Hindlimb muscle (tissue), 1 donor: ENCODE measurements around the gene AMOT. TPM values are rescaled to one million over a fixed set of nuclear protein-coding genes. Genes with fewer than 3 reads are reported as not detected.
A peak's percentile ranks its signal among the peaks of the same experiment; 100 is the strongest.

ENCODE experiments used
- DNase-seq: peaks from one replicate; pipeline ENCODE4 v3.0.0-alpha.2; 2013
- polyA plus RNA-seq: library from polyadenylated mRNA; unstranded; fragments of 120-200 nt; gene quantifications from one replicate; pipeline ENCODE4 v1.2.1, GENCODE V29; 2013; ENCODE audit not compliant: insufficient read length

Gene AMOT
- polyA plus RNA-seq, 1 donor: 39.0 TPM

DNA sequence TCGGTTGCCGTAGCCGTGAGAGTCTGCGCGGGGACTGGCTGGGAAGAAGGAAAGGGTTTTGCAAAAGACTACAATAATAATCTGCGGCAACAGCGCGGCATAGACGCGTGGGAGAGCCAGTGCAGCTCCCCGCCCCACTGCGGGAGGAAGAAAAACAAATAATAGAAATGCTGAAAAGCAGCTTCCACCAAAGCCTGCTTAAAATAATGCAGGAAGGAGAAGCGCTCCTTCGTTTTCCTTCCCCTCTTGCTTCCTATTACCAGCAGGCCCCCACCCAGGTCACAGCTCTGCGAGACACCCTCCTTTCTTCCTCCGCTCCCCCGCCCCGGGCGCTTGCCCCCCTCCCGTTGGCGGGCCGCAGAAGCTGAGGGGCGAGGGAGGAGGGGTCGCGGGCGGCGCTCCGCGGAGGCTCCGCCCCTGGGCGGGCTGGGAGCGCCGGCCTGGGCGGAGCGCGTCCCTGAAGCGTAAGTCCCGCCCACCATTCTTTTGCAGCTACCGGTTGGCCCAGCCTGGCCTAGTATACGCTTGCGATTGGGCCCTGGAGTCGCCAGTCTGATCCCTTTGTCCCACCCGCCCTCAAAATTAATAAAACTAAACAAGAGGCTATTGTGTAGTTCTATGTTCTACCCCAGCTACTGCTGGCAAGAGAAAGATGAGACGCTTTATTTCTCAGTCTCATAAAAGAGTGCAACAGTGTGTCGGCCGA, 636 bp upstream of the AMOT start:
- peak; percentile 90 for DNase-seq

DNA sequence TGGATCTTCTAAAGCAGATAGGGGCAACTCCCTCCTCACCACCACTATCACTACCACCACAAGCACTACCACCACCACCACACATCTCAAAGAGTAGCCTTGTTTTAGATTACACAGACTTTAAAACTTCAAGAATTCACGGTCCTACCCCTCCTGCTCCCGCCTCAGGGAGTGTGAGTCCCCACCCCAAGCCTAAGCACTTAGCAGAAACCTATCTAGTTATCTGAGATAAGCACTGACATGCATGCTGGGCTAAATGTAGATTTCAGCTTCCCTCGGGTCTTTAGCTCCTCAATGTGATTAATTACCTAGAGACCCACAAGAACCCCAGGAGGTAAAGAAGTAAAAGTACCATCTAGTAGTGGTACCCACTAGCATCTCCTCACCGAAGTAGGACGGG, 775 bp downstream of the AMOT start:
- no peak for DNase-seq

DNA sequence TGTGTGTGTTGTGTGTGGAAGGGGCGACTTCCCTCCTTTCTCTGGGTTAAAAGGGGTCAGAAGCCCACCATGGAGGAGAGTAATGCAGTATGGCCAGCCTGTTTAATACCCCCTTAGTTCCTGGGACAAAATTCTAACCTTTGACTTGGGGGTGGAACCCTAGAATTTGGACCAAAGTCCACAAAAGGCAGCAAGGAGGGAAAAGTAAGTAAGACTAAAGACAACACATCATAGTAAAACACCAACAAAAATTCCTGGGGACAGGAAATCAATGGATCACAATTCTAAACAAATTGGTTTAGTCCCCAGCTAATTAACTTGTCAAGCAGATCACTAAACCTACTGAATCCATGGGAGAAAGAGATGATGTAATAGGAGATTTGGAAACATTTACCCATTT, 3.1 kb downstream of the AMOT start:
- DNase-seq: no peak

DNA sequence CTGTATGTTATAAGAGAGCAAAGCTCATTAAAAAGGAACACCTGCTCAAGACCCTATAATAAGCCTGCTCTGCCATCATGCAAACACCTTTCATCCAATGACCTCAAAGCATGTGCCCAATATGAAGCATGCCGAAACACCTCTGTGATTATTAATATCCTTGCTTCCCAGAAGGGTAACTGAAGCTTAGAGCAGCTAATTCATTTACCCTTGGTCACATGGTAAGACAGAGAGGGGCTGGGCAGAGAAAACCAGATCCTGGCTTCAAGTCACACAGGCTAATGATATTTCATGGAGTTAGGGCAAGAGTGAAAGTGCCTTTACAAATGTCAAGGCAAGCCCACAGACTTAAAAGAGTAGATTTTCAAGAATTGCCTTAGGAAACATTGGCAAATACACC, 5.6 kb downstream of the AMOT start:
- no peak for DNase-seq

DNA sequence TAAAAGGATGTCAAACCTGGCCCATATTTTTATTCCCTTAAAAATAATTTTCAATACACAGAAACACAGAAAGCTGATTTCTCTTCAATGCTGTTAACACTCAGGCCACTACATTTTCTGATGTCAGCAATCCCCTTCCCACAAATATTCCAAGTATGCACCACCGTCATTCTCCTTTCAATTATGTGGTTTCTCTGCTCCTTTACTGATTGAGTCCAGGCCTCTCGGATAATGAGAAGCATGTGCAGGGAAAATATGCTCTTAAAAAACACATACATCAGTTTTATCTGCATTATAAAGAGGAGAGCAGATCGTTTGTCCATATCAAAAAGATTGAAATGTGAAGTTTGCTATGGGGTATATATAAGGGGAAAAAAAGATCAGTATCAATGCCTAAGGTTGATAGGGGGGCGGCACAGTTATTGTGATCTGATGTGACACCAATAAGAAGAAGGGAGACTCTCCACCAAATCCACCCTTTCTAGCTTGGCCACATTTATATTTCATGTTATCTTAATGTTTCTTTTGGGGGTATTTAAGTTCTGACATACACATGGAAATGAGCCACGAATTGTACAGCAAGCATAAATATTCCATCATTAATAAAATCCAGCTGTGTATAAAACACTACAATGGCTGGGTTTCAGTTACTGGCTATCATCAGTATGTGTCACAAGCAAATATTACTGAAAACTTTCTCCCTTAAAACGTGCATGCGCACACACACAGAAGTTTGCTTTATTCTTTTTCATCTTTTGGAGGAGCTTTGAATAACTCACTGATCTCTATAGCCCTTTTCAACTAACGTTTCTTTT, 6.4 kb downstream of the AMOT start:
- no peak for DNase-seq

DNA sequence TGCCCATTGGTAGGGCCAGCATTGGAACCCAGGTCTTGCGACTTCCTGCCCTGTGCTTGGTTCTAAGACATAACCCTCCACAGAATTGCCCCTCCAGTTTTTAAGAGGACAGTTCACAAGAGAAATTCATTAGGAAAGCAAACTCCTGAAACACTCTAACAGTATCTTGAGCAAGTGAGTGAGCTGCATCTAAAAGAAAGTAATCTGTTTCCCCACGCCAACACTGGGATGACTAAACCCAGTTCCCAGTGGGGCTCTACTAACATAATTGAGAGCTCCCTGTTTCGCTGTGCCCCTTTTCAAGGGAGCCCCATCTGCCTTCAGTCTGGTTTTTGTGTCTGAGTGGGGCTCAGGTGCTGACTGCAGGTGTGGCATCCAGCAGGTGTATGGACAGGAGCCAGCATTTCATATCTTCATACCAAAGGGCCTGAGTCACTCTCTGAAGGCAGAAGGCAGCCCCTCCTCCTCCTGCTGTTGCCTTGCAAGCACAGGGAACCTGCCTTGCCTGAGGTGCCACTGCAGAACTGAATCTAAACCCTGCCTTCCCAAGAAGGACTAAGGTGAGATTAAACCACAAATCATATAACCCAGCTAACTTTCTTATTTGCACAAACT, 8.0 kb downstream of the AMOT start:
- DNase-seq: no peak

DNA sequence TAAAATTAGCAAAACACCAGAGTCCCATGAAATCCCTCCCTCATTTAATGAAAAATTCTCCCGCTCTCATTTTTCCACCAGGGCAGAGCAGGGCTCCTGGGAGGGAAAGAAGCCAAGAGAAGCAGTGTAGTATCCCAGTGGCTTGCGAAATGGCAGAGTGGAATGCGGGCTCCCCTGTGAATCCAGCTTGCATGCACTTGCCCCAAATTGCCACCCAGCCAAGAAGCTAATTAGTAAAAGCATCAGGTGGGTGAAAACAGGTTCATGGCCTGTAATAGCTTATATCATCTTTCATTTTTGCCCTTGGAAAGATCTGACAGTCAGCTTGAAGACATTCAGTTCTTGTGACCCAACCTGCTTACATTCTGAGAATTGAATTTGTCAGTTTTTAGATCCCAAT, 10.1 kb downstream of the AMOT start:
- no peak for DNase-seq

DNA sequence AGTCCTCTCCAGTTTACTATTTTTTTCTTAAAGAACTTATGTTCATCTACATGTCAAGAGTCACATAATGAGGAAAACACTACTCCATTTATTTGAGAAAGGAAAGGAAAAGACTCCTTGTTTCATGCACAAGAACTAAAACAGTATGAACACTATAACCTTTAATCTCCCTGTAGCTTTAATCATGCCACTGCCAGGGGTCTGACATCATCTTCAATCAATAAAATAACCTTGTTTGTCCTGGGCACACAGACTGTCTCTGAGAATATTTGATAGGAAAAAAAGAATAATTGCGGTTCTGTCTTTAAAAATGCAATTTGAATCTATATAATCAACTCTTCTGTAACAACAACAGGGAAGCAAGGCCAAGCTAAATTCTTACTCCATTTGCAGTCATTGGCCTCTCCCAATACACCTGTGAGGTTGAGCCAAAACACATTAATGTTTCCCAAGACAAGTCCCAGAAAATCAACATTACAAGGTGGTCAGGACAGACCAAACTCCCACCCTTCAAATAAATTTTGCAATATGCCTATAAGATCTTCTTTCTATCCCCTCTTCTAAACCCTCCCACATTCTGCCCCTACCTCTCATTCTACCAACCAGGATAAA, 13.2 kb downstream of the AMOT start:
- no peak for DNase-seq

DNA sequence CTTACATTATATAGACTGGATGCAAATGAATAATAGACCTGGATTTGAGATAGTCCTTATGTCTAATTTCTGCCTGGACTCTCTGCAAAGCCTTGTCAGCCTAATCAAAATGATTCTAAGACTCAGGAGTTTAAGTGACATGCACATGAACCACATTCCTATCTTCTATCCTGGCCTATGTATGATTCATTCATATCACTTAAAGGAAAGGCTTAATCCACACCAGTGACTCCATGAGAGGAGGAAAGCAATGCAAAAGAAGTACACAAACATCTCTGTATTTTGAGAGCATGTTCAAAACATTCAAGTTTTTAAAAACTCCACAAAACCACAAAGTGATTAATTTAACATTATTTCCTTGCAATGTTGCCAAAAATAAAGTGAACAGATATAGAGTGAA, 14.6 kb downstream of the AMOT start:
- no peak for DNase-seq

DNA sequence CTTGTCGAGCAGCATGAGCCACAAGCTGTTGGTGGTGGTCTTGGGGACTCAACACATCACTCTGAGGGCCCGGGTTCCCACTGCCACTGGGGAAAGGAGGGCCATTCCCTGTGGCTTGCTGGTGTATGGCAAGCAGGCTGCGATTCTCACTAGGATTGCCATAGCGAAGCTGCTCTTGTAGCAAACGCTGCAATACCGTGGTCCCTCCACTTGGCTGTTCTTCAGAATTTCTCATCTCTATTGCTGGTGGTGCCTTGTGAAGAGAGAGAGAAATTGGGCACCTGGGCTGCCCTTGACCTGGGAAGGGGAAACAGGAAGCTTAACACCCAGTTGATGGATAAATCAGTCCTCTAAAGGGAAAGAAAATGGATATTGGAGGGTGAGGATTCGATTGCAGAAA, 17.7 kb downstream of the AMOT start:
- no peak for DNase-seq

DNA sequence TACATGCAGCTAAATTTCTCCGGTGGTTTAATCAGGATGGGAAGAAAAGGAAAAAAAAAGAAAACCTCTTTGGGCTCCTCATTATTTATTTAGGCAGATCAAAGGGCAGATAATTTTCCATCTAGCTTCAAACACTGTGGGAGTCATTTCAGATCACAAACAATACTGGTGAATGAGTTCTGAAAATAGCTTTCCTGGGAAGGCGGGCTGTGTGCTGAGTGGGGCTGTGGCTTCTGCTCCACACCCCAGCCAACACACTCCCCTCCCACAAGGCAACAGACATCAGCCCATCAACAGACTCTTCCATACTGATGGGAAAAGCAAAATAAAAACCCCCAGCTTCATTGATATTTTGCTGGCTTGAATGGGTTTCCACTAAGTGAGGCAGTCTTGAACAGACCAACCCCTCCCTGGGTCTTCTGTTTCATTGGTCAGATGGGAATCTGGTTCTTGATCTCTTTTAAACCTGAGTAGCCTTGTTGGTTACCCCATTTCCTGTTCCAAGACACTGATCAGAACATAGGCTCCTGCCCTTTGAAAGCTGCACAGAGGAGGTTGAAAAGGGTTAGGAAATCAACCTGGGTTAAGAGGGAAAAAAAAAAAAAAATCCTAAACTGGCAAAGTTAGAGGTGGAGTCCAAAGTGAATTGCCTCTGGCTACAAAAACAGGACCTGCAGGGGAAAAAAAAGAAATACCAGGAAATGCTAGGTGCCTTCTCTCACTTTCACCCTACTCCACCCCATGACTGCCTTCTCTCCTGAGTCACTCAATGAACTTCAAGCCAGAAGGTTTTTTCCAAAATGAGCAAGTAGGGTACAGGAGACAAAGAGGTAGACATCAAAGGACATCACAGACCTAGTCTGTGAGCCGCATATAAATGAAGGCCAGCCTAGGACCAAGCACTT, 20.0 kb downstream of the AMOT start:
- no peak for DNase-seq

DNA sequence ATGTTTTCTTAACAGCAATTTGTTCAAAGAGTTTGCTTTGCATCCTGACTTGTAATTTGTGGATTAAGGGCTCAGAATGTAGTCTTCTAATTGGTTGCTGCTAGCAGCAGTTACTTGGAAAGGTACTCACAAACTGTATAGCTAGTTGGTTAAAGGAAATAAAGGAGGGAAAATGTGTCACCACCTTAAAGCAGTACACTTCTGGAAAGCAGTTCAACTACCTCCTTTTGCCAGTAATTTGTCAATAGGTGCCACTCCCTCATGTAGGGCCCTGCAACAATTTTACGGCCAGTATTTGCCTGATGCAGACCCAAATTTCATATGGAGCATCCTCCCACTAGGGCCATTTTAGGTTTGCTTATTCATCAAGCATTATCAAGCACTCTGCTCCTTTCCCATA, 20.8 kb downstream of the AMOT start:
- no peak for DNase-seq

DNA sequence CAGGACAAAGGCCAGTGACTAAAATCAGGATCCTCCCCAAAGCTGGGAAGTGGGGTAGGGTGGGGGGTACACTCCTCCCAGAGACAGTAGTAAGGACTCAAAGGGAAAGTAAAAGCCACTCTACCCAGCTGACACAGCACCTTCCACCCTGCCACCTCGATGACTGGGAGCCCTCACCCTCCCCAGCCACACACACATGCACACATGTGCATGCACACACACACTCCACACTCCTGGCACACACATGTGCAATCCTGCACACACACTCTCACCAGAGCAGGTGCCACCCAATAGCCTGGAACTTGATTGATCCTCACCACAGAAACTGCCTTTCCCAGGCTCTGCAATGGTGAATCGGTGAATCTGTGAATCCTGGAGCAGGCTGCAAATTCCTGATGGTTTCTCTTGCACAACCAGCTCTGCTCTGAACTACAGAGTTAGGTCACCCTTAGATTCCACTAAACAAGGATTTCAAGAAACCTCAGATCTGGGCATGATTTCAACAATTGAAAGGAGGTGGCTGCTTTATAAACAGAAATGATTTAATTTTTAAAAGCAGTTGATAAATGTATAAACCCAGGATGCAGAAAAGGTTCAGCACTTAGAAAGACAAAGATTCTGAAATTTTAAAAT, 21.5 kb downstream of the AMOT start:
- DNase-seq: no peak

DNA sequence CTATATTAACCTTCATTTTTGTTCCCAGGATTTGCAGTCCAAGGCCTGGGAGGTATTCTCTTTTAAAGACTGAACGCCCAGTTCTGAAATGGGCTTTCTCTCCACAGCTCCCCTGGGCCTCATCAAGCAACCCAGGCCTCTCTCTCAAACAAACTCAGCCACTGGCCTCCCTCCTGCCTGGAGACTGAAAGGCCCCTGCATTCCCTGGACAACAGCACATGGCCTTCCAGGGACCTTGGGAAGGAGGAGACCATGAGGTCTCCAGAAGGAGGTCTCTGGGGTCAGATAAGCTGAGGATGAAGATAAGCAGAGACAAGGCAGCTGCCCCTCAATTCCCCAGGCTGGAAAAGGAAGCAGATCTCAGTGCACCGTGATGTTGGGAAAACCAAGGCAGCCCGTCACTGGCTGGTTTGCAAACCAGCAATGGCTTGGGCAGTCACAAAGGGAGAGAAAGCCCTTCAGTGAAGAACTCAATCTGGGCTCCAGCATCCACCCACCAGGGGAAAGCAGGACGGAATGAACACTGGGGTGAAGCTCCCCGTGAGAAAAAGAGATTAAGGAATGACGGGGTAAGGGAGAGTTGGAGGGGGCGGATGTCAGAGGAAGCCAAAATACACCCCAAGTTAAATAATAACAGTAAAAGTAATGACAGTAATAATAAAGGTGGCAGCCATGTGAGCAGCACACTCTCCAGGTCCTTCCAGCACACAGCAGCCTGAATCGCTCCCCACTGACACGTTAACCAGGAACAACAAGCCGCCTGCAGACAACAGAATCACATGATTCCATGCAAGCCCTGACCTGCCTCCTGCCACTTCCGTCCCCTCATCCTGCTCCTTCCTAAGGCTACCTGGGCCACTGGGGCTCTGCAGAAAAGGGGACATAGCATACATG, 22.3 kb downstream of the AMOT start:
- no peak for DNase-seq

DNA sequence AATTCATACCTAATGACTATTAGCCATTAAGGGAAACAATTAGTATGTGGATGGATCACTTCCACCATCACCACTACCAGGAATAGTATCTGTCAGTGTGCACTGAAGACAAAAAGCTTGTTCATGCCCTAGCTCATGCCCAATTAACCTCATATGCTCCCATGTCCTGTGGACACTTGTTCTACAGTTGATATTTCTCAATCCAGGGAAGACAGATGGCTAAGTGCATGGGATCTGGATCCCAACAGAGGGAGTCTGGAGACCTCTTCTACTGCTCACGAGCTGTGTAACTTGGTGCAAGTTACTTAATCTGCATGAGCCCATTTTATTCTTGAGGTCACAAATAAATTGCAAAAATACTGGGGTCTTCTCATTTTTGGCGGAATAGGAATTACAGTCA, 23.7 kb downstream of the AMOT start:
- no peak for DNase-seq

DNA sequence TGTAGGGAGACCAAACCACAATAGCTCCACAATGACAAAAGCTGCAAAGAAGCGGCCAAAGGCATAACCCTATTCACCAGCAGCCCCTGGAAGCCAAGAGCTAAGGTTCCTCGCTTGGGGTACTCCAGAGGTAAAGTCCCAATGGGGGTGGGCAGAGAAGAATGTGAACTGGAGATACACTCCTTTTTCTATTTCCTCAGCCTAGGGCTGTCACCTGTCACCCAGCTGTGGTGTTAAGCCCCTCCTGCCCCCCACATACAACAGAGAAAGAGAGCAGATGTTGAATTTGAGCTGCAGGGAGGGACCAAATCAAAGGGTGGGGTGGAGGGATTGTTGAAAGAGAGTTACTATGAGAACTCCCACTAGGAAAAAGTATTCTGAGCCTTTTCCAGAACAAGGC, 26.1 kb downstream of the AMOT start:
- no peak for DNase-seq

DNA sequence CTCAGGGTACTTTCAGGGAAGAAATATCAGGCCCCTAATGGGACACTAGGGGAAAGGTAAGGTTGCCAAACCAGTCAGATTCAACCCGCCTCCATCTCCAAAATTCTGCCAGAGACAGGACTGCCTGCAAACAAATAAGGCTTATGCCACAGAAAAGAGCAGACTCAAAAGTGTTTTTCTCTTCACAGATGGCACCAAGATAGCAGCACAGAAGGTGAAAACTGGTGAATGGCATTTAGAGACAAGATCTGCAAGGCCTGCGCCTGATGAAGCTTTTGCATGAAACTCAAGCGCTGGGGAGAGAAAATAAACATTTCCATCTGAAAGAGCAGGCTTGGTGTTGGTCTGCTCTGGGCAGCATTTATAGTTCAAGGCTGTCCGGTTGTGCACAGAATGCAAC, 27.9 kb downstream of the AMOT start:
- no peak for DNase-seq

DNA sequence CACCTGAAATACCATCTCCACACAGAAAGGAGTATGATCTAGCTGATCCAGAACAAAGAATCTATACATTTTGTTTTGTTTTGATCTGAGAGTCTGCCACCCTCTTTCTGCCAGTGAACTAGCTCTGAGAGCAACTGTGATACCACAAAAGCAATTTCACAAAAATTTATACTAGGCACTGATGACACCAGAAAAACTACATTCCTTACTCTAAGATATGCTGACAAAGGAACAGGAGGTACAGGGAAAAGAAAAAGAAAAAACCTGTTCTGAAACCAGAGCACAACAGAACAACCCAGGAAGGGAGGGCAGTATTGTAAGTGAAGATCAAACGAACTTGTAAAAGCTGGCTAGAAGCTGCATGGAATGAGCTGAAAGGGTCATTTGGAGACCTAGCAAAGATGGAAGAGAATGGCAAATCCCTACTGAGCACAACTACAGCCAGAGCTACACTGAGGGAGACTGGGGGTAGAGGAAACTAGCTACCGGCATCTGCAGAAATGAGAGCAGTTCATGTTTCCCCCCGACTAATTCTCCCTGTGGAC, 31.9 kb downstream of the AMOT start:
- no peak for DNase-seq

DNA sequence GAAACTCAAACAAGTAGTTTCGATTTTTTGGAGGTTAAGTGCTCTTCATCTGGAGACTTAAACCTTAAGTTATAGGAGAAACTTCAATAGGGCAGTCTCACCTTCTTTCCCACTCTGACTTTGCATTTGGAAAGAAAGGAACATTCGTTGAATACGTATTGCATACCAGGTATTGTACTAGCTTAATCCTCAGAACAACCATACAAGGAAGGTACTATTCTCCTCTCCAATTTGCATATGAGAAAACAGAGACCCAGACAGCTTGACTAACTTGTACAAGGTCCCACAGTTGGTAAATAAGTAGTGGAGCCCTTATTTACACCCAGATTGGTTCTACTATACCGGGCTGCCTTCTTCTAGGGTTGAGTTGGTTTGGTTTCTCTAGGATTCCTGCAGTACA, 32.6 kb downstream of the AMOT start:
- DNase-seq: no peak

DNA sequence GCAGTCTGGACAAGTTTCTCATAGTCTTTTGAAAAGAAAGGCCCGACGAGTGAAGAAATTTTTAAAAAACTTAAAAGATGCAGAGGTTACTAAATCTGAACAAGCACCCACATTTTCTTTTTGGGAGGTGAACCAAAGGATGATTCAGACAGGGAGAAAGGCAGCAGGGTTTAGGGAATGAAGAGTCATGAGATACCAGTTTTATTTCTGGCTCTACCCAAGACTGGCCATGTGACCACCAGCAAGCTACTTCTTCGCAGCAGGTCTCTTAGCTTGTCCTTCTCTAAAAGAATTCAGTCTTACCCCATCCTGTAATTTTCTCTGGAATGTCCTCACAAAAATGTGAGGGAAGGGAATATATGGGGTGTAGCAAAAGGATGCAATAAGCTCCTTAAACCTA, 37.6 kb downstream of the AMOT start:
- DNase-seq: no peak

DNA sequence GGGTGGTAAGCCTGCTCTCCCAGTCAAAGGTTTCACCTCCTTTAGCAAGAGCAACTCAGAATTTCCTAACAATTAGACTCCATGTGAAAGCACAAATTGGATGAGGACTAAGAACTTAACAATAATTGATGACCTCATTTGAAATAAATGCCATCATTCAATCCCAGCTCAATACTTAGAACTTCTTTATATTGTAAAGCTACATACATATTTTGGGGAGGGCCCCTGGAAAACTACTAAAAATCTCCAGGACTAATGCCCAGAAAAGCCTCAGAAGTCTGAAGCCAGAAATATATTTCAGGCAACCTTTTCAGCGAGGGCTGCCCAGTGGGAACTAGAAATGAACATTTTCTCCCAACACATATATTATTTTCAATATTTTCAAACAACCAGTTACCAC, 38.1 kb downstream of the AMOT start:
- no peak for DNase-seq
